Dendritic cell treated with granulocyte-macrophage colony-stimulating factor and Interleukin-4, amounts not matched to agents 40 ng/mL and 50 ng/mL, for 4 days (primary cell): ENCODE data around the gene DNASE1L1.

Experiments
- H3K27ac Mint-ChIP-seq: one replicate; pipeline ENCODE4 v1.8.0; 2022; ENCODE audit warnings: mild to moderate bottlenecking, mixed read lengths
- H3K27me3 Mint-ChIP-seq: one replicate; pipeline ENCODE4 v1.8.0; 2022; ENCODE audit warnings: mild to moderate bottlenecking, mixed read lengths
- H3K36me3 Mint-ChIP-seq: one replicate; pipeline ENCODE4 v1.8.0; 2022; ENCODE audit warnings: low read depth, mixed read lengths
- H3K4me1 Mint-ChIP-seq: one replicate; pipeline ENCODE4 v1.8.0; 2022; ENCODE audit warnings: low read depth, mixed read lengths
- H3K4me3 Mint-ChIP-seq: one replicate; pipeline ENCODE4 v1.8.0; 2022; ENCODE audit warnings: mild to moderate bottlenecking, moderate library complexity, mixed read lengths
- H3K9me3 Mint-ChIP-seq: one replicate; pipeline ENCODE4 v1.8.0; 2022; ENCODE audit warnings: mixed read lengths
- intact Hi-C: fragments of 100-400 bp; cut with micrococcal nuclease; formaldehyde crosslinking; loops from one replicate; pipeline ENCODE4 v1.15.0; 2022

The DNASE1L1 gene

DNA sequence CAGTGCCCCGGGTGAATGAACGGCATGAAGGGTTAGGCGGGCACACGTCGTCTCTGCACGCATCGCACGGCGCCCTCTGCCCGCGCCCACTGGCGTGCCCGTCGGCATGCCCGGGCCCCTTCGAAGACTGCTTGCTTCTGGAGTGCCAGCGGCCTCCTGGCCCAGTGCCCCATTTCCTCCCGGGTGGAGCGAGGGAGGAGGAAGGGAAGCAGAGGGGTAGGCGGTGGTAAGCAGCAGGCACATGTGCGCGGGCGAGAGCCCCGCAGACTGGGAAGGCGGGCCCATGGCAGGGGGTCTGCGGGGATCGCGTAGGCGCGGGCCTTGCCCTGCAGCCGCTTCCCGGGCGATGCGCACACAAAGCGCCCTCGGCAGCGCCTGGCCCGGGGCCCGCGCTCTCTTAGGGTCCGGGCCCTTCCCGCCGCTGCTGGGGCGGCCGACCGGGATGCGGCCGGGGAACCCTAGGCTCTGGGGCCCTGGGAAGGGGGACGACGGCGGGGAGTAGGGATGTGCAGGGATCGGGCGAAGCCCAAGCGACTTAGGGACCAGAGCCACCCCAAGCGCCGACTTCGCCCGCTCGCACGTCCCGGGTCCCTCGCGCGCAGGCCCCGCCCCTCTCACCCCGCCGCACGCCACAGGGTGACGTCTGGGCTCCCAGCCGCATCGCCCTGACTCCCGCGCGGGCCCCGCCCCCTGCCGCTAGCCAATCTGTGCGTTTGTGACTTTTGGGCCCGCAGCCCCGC, 30.8 kb downstream of the DNASE1L1 start:
- intact Hi-C loops = no loop called here
- Mint-ChIP-seq H3K27ac (peak overlapping the region; percentile 93), H3K4me1 (peaks cover 44% of the 10 kb centered on the region), H3K9me3 (no peaks in the 10 kb centered on the region), H3K36me3 (peaks cover 22% of the 10 kb centered on the region), H3K4me3 (peak overlapping the region; percentile 83), H3K27me3 (no peaks in the 10 kb centered on the region)

DNA sequence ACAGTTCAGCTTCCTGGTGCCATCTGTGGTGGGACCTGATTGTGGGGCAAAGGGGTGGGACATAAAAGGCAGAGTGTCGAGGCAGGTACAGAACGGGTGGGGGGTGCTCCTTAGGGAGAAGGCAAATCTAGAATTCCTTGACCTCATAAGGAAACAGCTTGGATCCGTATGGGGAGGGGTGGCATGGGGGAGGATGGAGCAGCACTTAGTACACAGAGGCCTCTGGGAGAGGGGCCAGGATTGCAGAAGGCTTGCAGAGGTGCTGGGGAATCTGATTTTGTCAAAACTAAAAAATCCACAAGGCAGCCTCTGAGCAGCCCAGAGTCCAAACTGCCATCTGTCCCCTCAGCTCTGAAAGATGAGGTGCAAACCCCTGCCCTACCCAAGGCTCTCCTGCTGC, 32.3 kb downstream of the DNASE1L1 start:
- intact Hi-C loops = no loop called here
- Mint-ChIP-seq H3K36me3 (peaks cover 22% of the 10 kb centered on the region), H3K27me3 (no peaks in the 10 kb centered on the region), H3K27ac (peak overlapping the region; percentile 65), H3K4me1 (peaks cover 54% of the 10 kb centered on the region), H3K4me3 (no peak overlapping the region), H3K9me3 (no peaks in the 10 kb centered on the region)

DNA sequence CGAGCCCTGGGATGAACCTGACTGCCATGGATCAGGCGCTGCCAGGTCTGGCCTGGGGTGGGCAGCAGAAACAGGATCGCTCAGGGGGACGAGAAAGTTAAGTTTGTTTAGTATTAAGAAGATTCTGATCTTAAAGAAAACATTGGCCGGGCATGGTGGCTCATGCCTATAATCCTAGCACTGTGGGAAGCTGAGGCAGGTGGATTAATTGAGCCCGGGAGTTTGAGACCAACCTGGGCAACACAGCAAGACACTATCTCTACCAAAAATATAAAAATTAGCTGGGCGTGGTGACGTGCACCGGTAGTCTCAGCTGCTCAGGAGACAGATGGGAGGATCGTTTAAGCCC, 33.9 kb downstream of the DNASE1L1 start:
- intact Hi-C loops = no loop called here
- no peaks in the 10 kb centered on the region for H3K27me3 Mint-ChIP-seq
- no peaks in the 10 kb centered on the region for H3K9me3 Mint-ChIP-seq
- H3K4me3 Mint-ChIP-seq = no peak overlapping the region
- H3K27ac Mint-ChIP-seq = no peak overlapping the region
- peaks cover 18% of the 10 kb centered on the region for H3K36me3 Mint-ChIP-seq
- H3K4me1 Mint-ChIP-seq = peaks cover 44% of the 10 kb centered on the region

DNA sequence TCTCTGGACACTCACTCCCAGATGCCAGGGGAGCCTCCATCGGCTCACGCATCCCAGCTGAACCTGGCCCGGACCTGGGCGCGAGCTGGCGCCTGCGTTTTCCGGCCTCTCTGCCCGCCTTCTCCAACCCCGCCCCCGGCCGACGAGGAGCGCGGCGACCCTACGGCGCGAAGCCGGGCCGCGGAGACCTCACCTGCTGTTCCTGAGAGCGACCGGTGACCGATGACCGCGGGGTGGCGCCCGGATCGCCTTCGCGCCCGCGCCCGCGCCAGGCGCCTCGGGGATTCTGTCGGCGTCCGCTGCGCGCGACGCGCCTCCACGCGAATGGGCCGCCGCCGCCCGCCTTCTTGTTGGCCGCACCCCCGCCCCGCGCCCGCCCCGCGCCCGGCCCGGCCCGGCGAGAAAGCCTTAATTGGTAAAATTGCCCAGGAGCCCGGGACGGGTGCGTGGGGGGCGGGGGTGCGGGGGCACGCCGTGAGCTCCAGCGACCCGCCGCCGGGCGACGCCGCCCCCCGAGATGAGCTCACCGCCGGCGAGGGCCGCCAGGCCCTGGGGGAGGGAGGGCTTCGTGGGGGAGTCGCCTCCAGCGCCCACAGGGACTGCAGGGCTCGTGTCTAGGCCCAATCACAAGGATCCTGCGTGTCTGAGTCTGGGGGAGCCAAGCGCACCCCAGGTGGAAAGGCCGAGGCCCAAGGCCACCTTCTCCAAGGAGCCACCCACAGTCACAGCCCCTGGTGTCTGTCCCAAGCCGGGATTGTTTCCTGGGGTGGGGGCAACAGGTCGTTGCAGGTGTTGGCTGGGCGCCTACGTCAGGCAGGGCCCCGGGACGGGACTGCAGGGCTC, 34.5 kb downstream of the DNASE1L1 start, which contains the start of gene FLNA:
FLNA (minus strand) TSS at position 322 of the 843 bp plus-strand sequence. CDS start 3,389 bp downstream, outside the sequence.
- peaks cover 40% of the 10 kb centered on the region for H3K4me1 Mint-ChIP-seq
- H3K27me3 Mint-ChIP-seq = no peaks in the 10 kb centered on the region
- no peaks in the 10 kb centered on the region for H3K9me3 Mint-ChIP-seq
- intact Hi-C loops = no loop called here
- peak within 1 kb of the TSS; percentile 63 for H3K4me3 Mint-ChIP-seq
- H3K36me3 Mint-ChIP-seq = peaks cover 18% of the 10 kb centered on the region
- H3K27ac Mint-ChIP-seq = no peak within 1 kb of the TSS

DNA sequence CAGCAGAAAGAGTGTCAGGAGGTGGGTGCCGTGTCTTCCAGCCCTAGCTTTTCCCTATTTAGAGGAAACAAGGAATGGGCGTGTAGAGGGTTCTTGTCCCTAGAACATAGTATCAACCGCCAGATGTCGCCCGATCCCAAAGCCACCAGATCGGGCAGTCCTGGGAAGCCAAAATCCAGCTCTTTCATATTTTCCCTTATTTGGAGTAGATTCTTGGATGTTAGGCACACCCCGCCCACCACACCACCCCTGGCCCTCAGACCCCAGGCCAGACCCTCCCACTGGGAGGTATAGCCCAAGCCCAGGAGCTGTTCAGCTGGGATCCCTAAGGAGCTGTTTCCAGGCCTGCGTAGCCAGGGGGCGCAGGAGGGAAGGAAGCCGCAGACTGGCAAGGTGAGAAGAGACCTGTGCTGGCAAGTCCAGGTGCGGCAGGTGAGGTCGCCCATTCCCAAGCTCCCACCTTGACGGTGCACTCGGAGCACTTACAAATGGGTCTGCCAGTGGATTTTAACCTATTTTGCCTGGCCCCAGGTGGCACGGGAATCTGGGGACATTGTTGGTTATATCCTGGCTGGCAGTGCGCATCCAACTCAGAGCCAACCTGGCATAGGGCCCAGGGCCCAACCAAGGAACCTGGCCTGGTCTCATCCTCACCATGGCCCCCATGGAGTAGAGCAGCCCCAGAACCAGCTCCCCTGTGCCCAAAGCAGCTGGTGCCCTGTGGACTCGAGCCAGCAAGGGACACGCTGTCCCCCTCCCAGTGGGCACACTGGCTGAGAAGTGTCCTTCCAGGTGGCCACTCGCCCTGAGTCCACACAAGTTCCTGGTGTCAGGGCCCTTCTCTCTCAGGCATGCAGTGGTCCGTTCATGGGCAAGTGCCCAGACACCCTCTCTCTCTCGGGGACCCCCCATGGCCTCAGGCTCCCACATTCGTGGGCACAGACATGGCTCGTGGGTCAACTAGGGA, 35.4 kb downstream of the DNASE1L1 start:
- H3K36me3 Mint-ChIP-seq = peaks cover 14% of the 10 kb centered on the region
- H3K4me1 Mint-ChIP-seq = peaks cover 40% of the 10 kb centered on the region
- no peaks in the 10 kb centered on the region for H3K9me3 Mint-ChIP-seq
- no peaks in the 10 kb centered on the region for H3K27me3 Mint-ChIP-seq
- H3K4me3 Mint-ChIP-seq = peak overlapping the region; percentile 63
- no peak overlapping the region for H3K27ac Mint-ChIP-seq
- intact Hi-C loops = no loop called here

DNA sequence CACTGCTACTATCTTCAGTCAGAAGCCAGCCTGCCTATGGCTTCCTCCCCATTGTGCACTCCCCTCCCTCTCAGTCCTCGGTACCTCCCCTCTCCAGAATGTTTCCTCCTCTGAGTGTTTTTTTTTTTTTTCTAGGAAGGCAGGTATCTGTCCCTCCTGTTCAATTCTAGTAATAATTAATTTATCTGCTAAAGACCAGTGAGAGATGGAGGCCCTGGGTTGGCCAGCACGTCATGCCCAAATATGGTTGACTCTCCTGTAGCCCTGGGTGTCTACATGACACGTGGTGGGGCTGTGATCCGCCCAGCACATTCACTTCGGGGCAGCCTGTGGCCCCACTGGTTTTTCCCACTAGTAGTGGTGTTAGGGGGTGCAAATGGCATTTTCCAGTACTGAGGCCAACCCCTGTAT, 36.4 kb downstream of the DNASE1L1 start:
- Mint-ChIP-seq H3K27ac (peak overlapping the region; percentile 79), H3K9me3 (no peaks in the 10 kb centered on the region), H3K4me3 (peak overlapping the region; percentile 77), H3K27me3 (no peaks in the 10 kb centered on the region), H3K36me3 (peaks cover 24% of the 10 kb centered on the region), H3K4me1 (peaks cover 44% of the 10 kb centered on the region)
- intact Hi-C loops = no loop called here

DNA sequence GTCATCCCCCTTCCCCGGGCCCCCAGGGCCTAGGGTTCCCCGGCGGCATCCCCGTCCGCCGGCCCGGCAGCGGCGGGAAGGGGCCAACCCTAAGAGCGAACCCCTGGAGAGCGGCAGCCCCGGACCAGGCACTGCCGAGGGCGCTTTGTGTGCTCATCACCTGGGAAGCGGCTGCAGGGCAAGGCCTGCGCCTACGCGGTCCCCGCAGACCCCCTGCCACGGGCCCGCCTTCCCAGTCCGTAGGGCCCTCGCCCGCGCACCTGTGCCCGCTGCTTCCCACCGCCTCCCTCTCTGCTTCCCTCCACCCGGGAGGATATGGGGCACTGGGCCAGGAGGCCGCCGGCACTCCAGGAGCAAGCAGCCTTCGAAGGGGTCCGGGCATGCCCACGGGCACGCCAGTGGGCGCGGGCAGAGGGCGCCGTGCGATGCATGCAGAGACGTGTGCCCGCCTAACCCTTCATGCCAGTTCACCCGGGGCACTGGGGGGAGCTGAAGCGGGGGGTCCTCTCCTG, 37.2 kb downstream of the DNASE1L1 start:
- Mint-ChIP-seq H3K27me3 (no peaks in the 10 kb centered on the region), H3K27ac (peak overlapping the region; percentile 79), H3K4me3 (peak overlapping the region; percentile 77), H3K4me1 (peaks cover 38% of the 10 kb centered on the region), H3K36me3 (peaks cover 32% of the 10 kb centered on the region), H3K9me3 (no peaks in the 10 kb centered on the region)
- intact Hi-C loops = no loop called here

DNA sequence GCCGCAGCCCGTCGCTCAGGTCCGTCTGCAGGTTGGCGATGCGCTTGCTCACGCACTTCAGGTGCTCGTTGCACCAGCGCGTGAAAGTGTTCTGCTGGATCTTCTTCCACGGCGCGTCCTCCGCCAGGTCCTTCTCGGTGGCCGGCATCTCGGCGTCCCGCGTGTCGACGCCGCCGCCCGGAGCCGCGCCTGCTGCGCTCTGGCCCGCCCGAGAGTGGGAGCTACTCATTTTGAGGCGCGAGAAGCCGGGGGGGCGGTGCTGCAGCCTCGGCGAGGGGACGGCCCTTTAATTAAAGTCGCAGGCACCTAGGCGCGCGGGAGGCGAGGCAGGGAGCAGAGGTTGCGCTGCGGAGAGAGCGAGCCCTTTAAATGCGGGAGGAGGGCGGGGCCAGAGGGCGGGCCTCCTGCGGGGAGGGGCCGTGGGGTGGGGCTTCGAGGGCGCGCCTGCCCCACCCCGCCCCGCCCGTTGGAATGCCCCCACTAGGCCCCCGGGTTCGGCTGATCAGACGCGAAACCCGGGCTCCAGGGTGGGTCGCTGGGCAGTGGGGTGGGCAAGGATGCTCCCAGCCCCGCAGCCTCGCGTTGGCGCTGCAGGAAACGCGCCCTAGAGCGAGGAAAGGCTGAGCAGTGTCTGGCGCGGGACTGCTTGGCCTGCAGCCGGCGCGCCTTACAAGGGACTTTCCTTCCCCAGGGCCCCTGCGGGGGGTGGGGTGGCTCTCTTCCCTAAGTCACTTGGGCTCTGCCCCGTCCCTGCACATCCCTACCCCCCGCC, 37.9 kb downstream of the DNASE1L1 start:
- H3K4me3 Mint-ChIP-seq = peak overlapping the region; percentile 88
- H3K27ac Mint-ChIP-seq = peak overlapping the region; percentile 79
- intact Hi-C loops = no loop called here
- H3K9me3 Mint-ChIP-seq = no peaks in the 10 kb centered on the region
- no peaks in the 10 kb centered on the region for H3K27me3 Mint-ChIP-seq
- peaks cover 38% of the 10 kb centered on the region for H3K36me3 Mint-ChIP-seq
- H3K4me1 Mint-ChIP-seq = peaks cover 32% of the 10 kb centered on the region

DNA sequence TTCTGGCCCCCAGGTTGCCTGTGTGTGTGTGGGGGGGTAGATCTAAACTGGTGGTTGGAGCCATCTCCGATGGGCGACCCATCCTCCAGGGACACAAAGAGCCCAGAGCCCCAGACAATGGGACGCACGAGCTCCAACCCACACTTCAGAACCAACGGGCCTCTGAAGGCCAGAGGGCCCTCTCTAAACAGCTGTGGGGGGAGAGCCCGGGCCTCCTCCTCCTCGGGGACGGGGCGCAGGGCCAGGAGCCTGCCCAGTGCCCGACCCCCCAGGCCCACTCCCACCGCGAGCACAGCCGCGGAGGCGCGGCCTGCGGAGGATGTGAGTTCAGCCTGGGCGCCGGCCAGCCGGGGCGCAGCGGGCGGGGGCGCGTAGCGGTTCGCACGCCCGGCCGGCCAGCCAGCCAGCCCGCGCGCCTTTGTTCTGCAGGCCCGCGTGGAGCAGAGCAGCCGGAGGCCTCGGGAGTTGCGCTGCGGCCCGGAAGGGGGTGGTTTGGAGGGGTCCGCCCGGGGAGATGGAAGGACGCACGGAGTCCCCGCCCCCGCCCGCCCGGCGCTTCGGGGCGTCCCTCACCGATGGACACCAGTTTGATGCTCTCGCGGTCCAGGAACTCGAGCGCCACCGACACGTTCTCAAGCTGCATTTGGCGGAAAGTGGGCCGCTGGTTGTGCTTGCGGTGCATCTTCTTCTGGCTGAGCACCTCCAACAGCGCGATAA, 38.6 kb downstream of the DNASE1L1 start:
- H3K9me3 Mint-ChIP-seq = no peaks in the 10 kb centered on the region

DNA sequence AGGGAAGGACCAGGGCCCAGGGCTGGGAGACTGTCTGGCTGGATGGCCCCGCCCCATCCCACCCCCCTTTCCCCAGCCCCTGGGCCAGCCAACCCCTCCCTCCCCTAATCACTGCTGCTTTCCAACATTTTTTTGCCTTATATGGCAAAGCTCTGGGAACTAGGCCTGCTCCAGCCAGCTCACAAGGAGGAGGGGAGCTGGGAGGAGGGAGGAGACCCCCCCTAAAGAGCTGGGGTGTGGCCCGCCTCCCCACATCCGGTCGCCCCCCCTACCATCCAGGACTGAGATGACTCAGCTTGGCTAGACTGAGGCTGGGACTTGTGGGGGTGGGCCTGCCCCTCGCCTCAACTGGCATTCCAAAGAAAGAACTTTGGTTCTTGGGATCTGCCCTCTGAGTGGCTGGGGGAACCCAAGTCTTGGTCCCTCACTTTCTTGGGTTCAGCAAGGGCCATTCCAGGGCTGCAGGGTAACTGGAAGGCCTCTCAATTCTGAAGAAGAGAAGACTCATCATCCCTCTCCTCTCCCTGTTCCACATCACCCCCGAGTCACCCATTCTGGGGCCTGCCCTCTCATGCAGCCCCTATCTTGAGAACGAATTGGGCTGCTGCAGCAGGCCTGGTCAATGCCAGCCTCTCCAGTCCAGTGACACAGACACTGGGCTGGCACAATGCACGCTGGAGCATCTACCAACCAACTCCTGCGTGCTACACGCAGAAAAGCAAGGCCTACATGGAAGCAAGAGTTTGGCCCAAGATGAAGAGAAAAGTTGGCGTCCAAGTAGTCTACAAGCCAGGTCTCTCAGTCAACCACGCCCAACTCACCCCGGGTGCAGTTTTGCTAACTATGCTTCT, 39.4 kb downstream of the DNASE1L1 start:
- Mint-ChIP-seq H3K27ac (peak overlapping the region; percentile 85), H3K9me3 (no peaks in the 10 kb centered on the region), H3K36me3 (peaks cover 53% of the 10 kb centered on the region), H3K27me3 (no peaks in the 10 kb centered on the region), H3K4me1 (peaks cover 44% of the 10 kb centered on the region), H3K4me3 (peak overlapping the region; percentile 88)
- intact Hi-C loops = no loop called here

More for the DNA sequence above, 38.6 kb downstream of the DNASE1L1 start:
- peak overlapping the region; percentile 85 for H3K27ac Mint-ChIP-seq
- H3K27me3 Mint-ChIP-seq = no peaks in the 10 kb centered on the region
- intact Hi-C loops = no loop called here
- H3K4me1 Mint-ChIP-seq = peaks cover 36% of the 10 kb centered on the region
- peak overlapping the region; percentile 88 for H3K4me3 Mint-ChIP-seq
- peaks cover 46% of the 10 kb centered on the region for H3K36me3 Mint-ChIP-seq

DNA sequence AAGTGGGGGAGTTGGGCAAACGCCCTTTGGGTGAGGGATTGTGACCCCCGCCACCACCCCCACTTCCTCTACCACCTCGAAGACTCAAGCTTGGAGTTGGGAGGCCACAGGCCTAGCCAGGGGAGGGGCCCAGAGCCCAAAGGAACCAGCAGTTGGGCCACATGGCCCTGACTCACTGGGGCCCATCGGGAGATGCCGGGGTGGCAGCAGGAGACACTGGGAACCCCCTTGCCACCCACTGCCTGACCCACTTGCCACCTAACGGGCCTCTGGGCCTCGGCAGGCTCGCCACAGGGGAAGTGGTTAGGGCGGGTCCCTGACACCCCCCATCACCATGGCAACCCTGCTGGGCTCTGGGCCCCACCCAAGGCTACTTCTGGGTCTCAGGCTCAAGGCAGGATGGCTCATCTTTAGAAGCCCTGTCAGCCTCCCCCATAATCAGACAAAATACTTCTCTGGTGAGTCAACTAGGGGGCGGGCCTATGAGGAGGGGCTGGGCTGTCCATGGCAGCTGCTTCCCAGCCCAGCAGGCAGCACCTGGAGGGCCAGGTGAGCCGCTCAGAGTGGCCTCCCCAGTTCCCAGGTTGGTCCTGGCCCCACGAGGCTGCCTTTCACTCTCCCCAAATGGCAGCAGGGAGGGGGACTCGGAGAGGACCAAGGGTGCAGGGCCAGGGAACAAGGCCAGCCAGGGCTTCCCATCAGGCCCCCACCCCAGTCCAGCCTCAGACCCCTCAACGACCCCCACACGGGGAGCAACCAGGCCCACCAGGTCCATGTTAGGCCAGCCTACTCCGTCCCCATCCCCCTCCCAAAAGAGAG, 40.2 kb downstream of the DNASE1L1 start:
- H3K9me3 Mint-ChIP-seq = no peaks in the 10 kb centered on the region
- peaks cover 42% of the 10 kb centered on the region for H3K4me1 Mint-ChIP-seq
- H3K27me3 Mint-ChIP-seq = no peaks in the 10 kb centered on the region
- H3K36me3 Mint-ChIP-seq = peaks cover 62% of the 10 kb centered on the region
- intact Hi-C loops = no loop called here
- peak overlapping the region; percentile 88 for H3K4me3 Mint-ChIP-seq
- peak overlapping the region; percentile 85 for H3K27ac Mint-ChIP-seq
